Activated CD4-positive, alpha-beta T cell treated with anti-CD3 and anti-CD28 coated beads, Interleukin-2, Interleukin-4, amounts not matched to agents 100 ng/mL and 50 ng/mL, durations not matched to agents 16 hours and 8 hours (primary cell): ENCODE data around the gene GRB7.

ENCODE experiments used
- DNase-seq: peaks from one replicate; pipeline ENCODE4 v3.0.0-alpha.2; 2020; ENCODE audit warnings: low spot score

Gene GRB7

DNA sequence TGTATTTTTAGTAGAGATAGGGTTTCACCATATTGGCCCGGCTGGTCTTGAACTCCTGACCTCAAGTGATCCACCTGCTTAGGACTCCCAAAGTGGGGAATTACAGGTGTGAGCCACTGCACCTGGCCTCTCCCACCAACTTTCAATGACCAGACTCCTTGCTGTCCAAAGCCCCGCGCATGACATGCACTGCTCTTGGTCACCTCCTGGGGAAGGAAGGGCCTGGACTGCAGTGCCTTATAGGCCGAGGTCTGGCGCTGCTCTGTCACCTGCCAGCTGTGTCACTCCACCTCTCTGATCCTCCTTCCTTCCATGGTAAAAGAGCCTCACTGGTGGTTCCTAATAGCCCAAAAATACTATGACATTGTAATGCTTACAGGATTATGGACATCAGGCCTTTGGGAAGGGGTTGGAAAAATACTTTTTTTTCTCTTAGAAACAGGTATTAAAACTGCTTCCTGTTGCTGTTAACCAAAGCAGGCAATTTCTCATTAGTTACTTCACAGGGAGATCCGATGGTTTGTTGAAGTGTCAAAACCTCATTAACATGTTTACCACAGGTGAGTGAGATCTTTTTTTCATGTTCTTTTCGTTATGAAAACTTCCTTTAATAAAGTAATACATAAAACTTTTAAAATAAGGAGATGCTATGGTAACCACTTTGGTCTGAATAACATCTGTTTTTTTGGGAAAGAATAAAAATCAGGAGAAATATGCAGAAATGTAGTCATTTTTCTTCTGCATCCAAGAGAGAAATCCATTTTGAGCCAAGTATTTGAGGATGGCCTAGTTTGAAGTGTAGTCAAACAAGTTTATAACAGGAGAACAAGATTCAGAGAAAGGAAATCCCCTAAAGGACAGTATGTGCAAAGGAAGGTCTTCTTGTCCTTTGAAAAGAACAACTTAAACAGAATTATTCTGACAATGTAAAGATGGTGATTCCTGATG lies 35.5 kb downstream of the GRB7 start:
- no peak for DNase-seq

DNA sequence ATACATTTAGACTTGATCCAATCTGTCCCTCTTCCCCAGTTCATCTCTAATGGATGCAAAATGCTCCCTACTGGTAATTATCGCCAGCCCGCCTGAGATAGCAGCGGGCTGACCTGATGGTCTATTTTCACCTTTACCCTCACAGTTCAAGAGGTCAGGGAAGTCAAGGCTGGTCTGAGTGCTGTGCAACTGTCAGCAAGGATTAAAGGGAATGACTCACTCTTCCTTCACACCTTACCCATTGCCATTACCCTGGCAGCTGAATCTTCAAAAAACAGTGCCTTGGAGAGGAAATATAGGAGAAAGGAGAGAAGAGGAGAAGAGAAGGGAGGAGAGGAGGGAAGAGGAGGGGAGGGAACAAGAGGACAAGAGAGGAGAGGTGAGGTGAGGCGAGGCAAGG lies 36.3 kb downstream of the GRB7 start:
- DNase-seq = no peak

DNA sequence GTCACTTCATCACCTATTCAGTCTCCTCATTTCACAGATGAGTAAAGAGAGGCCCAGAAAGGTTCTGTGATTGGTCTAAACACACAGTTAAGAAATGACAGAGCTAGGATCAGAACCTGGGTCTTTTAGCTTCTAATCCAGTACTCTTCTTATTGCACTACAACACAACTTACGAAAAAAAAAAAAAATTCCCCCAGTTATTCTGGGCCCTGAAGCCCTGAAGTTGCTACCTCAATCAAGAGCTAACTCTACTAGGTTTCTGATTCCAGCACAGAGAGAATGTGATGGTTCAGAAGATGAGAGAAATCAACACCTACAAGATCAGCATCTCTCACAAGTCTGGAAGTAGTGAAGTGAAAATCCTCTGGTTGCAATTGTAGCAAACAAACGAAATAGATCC lies 37.3 kb downstream of the GRB7 start:
- peak; percentile 68 for DNase-seq

DNA sequence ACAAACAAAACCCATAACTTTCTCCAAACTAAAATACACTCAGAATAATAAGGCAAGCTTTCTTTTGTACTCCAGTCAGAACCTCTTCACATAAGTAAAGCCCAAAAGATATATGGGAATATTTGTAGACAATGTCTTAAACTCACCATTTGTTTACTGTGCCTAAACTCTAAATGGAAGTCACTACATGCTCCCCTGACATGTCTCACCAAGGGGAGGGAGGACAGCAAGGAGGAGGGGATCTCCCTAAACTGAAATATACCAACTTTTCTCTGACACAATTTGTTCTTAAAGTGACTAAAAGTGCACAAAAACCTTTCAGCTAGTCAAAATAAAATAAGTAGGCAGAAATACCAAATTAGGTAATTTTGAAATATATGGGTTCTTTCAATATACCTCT lies 38.5 kb downstream of the GRB7 start:
- DNase-seq = no peak

DNA sequence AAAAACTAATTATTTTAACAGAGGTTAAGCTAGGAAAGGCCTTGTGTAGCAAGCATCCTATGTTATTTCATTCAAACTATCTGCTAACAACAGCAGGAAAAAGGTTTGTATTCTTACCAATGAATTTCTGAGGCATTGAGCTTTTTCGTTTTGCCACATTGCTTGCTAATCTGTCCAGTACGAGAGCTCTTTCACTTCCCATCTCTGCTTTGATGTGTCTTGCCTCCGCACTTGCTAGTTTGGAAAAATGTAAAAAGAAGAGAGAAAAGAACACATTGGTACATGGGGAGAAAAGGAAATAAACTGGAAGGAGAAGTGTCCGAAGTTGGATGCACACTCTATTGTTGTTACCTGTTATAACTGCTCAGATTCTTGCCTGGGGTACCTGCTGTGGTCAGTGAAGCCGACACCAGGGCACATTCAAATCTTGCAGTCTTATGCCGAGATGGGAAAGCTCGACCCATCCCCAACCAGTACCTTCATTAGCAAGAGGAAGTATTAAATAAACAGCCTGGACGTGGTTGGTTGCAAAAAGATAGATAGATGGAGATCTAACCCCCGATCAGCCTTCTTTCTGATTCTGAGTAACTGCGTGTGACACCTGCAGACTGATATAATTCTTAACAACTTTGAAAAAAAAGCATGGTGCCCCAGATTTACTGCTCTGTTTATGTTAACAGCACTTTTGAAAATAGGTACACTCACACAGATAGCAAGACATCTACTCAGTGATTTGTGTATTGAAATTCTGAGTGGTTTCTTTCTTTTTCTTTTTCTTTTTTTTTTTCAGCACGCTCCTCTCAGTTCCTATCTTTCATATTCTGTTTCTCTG lies 40.0 kb downstream of the GRB7 start:
- DNase-seq = peak; percentile 78

DNA sequence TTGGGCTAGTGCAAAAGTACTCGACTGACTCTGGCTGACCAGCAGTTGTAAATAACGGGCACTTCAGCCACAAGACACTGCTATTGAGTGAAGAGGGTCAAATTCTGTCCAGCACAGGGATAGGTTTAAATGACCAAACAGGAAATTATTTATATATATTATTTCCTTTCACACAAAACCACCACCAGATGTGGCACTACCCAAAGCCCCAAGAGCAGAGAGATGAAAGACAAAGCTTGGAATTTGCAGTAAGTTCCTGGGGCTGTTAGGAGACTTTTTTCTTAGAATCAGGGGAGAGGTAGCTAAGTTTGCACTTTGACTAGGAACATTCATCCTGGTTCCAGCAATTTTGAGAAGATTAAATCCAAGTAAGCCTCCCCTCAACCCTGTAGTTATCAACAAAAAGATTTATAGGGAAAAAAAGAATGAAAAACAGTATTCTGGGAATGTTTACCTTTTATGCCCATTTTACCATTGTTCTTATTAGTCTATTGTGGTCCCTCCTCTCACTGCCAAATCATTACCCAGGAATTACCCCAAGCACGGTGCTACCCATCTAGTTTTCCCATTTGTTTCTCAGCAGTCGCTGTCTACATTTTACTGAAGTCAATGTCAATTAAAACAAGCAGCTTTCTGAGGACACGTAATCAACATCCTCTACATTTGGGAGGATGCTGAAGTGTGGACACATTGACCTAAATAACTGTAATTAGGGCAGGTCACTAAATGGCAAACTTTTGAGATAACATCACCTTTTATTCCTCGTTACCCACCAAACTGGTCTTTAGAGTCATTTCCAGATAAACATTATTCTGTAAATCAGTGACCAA lies 43.5 kb downstream of the GRB7 start:
- DNase-seq = no peak

DNA sequence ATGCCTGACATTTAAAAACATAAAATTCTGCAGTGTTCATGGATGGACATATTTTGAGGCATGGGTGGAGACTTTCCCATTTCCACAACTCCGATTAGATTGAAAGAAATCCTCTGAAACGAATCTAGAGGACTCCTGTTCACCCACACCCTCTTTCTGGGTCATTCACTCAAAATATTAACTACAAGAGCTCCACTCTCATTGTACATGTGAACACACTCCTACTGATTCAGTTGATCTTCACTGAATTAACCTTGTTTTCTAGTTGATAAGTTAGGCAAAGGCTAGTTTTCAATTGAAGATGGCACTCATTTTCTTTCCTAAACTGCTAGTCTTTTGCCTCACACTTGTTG lies 44.1 kb downstream of the GRB7 start:
- DNase-seq = no peak

DNA sequence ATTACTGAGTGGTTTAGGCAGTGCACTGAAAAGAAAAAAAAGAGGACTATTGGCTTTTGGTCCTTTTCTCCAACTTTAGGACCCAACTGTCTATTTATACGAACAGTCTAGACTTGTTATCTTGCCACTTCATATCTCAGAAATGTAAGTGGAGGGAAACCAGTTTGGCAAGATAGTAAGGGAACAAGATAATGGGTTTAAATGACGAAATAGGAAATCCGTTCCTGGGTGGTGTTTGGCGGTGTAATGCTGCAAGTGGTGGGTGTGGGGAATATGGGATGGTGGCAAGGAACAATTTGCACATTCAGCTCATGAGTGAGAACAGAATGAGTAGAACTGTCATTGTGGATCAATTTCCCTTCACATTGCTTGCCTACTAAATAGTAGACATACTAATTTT lies 44.7 kb downstream of the GRB7 start:
- no peak for DNase-seq

DNA sequence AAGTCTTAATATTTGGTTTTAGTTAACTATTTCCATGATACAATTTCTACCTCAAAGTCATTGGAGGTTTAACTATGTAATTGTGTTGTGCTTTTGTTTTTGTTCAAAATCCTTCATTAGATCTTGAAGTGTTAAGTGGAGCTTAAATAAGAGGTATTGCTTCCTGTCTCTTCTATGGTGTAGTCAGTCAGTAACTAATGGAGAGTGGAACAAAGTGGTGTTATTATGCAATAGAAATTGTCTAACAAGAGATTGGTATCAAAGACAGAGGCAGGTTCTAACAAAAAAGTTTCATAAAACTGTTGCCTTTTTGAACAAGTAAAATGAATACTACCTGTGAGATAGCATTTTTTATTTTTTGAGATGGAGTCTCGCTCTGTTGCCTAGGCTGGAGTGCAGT lies 45.2 kb downstream of the GRB7 start:
- DNase-seq = no peak

DNA sequence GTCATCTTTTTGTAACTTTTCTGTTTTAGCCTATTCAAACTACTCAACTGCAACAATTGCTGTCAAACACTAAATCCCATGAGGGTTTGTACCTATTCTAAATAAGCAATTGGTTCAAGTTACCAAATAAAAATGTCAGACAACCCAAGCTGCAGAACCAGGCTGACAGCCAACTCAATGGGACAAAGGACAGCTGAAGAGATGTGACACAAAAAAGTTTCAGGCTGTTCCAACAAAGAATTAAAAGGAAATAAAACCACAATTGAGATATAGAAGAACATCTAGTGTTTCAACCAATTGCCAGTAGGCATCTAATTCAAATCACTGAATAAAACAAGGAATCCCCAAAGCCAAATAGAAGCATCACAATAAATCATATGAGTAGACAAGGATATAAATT lies 49.3 kb downstream of the GRB7 start:
- DNase-seq = no peak

DNA sequence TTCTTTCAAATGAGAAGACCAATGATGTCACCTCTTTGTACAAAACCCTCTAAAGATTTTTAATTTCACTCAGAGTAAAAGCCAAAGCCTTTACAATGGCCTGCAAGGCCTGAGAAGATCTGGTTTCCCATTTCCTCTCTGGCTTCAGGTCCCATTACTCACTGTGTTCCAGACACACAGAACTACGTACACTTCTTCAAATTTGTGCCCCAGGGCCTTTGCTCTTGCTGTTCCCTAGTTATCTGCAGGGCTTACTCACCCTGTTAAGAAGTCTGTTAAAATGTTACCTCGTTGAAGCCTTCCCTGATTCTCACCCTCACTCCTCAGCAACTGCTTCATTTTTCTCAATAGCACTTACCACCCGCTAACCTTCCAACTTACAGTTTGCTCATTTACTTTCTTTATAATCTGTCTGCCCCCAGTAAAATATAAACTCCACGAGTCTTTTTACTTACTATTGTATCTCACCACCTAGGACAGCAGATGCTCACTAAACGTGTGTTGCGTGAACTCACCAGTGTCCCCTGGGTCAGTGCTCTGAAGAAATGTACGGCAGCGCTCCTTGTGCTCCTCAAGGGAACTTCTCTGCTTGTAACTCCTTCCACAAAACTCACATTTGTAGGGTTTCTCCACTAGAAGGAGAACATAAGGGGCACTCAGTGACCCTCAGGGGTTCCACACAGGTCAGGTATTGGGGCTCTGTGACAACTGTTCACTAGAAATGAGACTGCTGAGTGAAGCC lies 50.2 kb downstream of the GRB7 start:
- DNase-seq = no peak

DNA sequence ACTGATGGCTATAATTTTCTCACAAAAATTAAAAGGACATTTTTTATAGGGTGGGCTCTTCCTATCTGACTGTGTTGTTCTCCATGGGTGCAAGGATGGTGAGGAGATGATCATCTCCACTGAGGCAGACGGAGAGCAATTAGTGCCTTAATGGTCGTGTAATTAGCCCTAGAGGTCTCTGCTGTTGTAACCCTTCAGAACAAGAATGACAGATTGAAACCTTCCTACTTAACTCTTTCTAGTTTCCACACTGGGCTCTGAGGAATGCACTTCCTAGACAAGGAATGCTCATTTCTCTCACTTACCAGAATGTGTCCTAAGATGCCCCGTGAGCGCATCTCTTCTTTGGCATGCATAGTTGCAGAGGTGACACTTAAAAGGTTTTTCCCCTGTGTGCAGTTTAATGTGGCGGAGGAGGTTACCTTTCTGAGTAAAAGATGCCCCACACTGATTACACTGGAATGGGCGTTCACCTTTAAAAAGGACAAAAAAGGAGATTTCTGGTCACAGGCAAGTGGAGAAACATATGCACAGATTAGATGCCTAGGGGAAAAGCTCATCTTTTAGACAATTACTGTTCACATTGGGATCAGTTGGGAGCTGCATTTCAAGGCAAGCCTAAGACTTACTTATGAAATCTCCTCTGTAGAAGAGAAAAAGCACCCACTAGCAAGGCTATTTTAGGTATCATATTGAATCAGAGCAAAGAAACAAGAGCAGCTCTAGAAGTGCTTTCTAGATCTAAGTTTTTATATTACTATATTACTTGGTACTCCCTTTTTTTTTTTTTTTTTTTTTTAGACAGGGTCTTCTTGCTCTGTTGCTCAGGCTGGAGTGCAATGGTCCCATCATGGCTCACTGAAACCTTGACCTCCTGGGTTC lies 53.6 kb downstream of the GRB7 start:
- peak; percentile 77 for DNase-seq

DNA sequence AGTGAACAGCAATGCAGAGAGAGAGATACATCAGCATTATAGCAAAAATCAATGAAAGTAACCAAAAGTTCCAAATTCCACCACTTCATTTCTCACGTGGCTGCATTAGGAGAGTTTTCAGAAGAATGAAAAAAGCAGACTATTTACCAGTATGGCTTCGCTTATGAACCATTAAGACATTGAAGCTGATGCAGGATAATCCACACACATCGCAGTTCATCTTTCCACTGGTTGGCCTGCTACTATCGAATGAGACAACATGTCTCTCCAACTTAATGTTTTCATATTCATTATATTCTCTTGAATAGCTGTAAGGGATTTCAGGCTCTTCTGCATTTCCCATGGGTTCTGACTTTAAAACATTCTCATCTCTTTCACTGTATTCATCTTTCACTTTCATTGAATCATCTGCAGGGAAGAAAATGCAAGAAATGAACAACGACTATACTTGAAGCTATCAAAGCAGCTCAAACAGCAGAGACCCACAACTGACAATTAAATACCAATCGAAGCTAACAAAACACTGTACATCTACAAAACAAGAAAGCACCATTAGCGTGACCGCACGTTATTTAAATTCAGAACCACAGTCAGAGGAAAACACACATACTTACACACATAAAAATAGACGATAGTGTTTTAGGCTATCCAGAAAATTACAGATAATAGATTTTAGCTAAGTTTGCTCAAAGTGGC lies 54.9 kb downstream of the GRB7 start:
- DNase-seq = no peak

DNA sequence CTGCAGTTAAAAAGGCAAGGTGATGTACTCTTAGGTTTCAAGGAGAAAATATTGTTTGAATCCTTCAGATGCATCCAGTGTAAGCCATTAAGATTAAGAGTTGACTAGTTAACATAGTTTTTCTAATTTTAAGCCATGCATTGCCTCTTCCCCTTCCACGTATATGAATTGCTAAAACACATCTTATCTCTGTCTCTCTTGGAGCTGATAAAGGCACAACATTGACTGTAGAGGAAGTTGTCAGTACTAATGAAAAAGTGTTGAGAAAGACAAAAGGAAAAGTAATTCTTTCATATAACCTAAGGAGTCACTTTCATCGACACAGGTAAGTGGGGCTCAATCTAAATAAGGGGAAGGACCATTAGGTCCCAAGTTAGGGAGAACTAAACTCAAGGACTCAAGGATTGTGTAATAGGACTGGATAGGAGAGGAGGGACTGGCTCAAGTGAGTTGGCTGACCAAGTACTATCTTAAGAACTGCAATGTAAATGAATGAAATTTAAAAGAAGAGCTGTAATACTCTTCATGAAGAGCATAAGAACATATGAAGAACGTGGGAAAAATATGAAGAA lies 55.6 kb downstream of the GRB7 start:
- DNase-seq = no peak

DNA sequence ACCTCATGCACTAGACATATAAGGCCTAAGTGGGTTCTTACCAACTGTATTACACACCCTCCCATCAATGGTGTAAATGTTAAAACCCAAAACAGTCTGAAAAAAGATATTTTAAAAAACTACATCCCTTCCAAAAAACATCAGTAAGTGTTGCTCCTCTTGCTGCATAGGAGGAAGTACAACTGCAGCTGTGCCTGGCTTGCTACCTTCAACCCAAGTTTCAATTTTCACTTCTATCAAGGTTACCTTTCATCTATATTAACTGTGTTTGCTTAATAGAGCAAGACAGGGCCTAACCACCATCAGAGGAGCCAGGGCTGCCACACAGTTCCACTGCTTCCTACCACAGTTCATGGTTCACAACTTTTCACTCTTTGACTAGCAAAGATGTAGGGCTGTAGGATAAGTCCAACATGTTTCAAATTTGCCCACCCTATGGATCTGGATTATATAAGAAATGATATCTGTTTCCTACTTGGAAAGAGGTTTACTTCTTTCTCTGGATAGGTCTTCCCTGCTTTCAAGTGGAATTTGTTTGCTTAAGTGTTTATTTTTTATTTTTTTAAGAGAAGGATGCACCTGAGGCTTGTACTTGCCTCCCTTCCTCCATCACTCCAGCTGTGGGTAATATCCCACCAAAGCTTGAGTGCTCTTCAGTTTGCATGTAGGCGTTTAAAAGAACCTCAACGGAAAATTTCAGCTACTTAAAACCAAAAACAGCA lies 56.7 kb downstream of the GRB7 start:
- no peak for DNase-seq
